Kasumi-1 (cell line): ENCODE results near the gene AMBN.

Source experiments
- DNase-seq, 2 experiments: peaks; one replicate each; lab custom pipeline; 2025; lab: John Stamatoyannopoulos, UW

The AMBN gene

GRCh38 chr4:70591955-70592582, at the start of gene AMBN:
AMBN (plus strand) TSS chr4:70592256; CDS start chr4:70592359, 103 bp downstream.
- DNase-seq, result no peak

DNA sequence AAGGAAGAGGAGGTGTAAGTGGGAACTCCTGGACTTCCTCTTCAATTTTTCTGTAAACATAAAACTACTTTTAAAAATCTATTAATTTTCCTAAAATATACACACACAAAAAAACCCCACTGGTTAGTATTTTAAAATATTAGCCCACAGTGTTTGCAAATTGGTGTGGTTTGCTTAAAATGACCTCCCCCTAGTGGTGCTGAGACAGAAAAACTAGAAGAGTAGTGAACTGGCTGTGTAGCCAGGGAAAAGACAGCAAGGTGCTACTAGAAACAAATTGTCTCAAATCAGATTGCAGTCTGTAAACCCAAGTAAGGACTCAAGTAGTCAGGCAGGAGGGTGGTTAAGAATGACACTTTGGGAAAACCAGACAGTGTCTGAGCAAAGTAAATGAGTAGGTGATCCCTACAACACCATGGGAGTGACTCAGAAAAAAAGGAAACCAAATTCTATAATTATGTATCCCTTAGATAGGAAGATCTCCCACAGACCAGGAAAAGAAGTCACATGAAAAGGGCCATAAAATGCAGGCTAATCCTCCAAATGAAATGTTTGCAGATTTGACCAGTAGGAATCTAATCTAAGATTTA, 47.7 kb upstream of the AMBN start:
- peak; percentile 43 to 44 for DNase-seq

GRCh38 chr4:70556856-70557255, 35.2 kb upstream of the AMBN start:
- no peak for DNase-seq

- peak; percentile 63 to 73 for DNase-seq
Measured at GRCh38 chr4:70559211-70559830, 32.7 kb upstream of the AMBN start.

DNA sequence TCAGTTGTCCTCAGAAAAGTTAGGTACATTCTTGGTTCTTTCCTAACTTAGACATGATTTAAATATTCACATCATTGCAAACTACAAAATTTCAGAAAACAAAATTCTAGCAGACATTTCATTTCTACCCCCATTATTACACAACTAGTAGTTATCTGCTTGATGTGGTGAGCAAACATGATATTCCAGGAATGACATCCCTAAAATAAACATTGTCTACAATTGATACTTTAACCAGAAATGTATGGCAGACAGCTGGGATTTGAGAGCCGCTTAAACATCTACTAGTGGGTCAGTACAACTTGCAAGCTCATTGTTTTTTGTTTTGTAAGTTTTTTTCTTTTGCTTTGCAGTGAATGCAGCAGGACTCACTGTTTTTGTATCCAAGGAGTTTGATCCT, 32.1 kb upstream of the AMBN start:
- no peak for DNase-seq

- no peak for DNase-seq
Measured at GRCh38 chr4:70564033-70564432, 28.0 kb upstream of the AMBN start.

- DNase-seq, result no peak
Measured at GRCh38 chr4:70570796-70571195, 21.3 kb upstream of the AMBN start.

DNA sequence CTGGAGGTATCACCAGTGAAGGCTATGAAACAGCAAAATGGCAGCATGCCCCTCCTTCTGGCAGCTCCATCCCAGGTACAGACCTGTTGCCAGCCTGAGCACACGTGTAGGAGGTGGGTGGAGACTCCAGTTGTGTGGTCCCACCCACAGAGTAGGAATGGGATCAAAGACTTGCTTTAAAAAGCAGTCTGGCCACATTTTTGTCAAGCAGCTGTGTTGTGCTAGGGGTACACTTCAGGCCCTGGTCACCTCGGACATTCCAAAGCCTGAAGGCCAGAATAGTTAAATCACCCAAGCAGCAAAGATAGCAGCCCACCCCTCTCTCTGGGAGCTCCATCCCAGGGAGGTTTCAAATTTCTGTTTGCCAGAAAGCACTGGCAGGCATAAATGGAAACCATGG, 20.3 kb upstream of the AMBN start:
- DNase-seq, result no peak

GRCh38 chr4:70575964-70576363, 16.1 kb upstream of the AMBN start:
- DNase-seq, result no peak

DNA sequence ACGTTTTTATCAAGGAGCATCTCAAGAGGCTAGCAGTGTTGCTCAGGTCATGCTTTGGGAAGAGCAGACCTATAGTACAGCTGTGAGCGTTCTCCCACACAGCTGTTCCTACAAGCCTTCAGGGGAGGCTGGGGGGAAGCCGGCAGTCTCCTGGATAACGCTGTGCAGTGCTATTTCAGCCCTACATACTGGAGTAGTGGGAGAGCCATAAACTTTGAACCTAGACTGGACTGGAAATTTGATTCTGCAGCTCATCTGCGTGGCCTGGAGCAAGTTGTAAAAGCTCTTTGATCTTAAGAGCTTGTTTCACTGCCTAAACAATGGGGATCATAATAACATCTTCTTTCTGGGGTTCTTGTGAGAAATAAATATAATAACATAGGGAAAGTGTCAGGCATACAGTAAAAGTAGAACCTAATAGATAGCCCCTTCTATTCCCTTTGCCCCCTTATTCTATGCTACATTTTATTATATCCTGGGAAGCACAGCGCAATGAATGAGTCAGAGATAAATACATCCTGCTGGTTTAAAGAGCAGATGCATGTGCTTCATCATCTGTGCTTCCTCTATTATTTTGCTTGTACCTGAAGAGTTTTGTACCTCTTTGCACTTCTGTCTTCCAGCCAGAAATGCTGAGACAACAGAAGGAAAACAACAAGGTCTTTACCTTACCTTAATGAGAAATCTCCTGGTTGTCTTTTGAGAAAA, 14.7 kb upstream of the AMBN start:
- DNase-seq, result no peak

DNA sequence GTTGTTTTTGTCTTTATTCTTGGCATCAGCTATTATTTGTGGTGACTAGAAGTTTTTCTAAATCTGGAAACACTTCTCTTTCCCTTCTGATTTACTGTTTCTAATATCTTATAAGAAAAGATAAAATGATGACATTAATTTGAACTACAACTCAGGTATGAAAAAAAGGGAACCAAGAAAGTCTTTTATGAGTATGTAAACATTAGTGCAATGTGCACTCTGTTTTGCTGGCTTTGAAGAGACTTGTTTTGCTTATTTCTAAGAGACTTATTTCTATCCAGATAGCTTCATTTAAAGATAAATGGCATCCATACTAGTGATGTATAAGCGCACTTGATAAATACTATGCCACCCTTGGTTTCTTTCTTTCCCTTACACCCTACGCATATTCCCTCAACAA, 10.1 kb upstream of the AMBN start:
- DNase-seq, result no peak

GRCh38 chr4:70583952-70584834, 7.9 kb upstream of the AMBN start:
- DNase-seq, result no peak

GRCh38 chr4:70586841-70587240, 5.2 kb upstream of the AMBN start:
- DNase-seq, result no peak

- peak in 1 of 2 experiments; percentile 6 for DNase-seq
Measured at GRCh38 chr4:70589785-70590184, 2.3 kb upstream of the AMBN start.

GRCh38 chr4:70594196-70594595, 2.1 kb downstream of the AMBN start:
- no peak for DNase-seq

DNA sequence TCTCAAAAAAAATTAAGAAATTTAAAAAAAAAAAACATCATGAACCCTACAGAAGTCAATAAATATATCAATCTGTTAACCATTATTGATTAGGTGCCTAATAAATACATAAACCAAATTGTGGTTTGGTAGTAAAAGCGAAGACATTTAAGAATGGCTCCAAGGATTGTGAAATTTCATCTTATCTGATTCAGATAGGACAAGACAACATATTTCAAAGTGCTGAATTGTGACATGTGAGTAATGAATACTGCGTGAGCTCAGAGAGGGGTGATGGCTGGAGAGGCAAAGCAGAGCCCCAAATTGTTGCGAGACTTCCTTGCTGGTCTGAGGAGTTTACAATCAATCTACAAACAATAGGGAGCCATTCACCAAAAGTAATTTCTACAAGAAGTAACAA, 8.2 kb downstream of the AMBN start:
- no peak for DNase-seq

GRCh38 chr4:70600977-70601376, 8.9 kb downstream of the AMBN start:
- DNase-seq, result no peak

GRCh38 chr4:70601422-70602039, 9.5 kb downstream of the AMBN start:
- DNase-seq, result peak; percentile 83 to 86

- no peak for DNase-seq
Measured at GRCh38 chr4:70603856-70604255, 11.8 kb downstream of the AMBN start.

GRCh38 chr4:70606459-70606858, 14.4 kb downstream of the AMBN start:
- DNase-seq, result no peak

DNA sequence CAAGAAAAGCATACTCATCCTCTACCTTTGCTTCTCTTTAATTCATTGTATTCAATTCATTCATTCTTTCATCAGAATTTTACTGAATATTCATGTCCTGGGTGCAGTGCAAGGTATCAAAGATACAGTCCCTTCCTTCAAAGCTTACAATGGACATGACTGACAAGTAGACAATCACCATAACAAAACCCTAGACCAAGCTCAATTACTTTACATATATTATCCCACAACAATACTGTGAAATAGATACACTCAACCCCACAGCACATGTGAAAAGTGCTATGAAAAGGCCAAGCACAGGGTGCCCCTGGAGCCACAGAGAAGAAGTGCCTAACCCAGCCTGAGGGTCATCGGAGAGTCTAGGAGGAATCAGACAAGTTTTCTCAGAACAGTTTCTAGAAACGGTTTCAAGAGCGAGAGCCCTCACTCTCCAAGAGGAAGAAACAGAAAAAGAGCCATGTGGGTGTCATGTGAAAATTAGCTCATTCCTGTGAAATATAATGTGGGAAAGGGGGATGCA, 15.3 kb downstream of the AMBN start:
- no peak for DNase-seq
